CD14-positive monocyte (primary cell): ENCODE measurements around the gene SH2D7. TPM values are rescaled to one million over a fixed set of nuclear protein-coding genes. Genes with fewer than 3 reads are reported as not detected.

Source experiments
- polyA plus RNA-seq, 3 donors: library from polyadenylated mRNA; depleted of rRNA in 1 of 3; unstranded in 2 of 3; stranded (reverse) in 1 of 3; fragments of 300-500 nt in 2 of 3; fragments of >200 nt in 1 of 3; fragmentation: Illumina TruSeq in 2 of 3; gene quantifications; 1 replicate in 2 of 3; 2 replicates in 1 of 3; pipeline ENCODE4 v1.2.3, GENCODE V29; 2012 to 2021
- small RNA-seq: library from RNA; depleted of rRNA; stranded (forward); fragments of <200 nt; gene quantifications from one replicate; pipeline ENCODE3, GENCODE V24; 2012; ENCODE audit warnings: low read depth; ENCODE audit not compliant: insufficient read length

SH2D7 gene
- polyA plus RNA-seq, 3 donors = not detected

Small RNAs within 50 kb of the gene (small RNA-seq; reads per million reads assigned to genes)
- not detected for gene RF00092

Other genes starting within 250 kb of the SH2D7 start
- gene TBC1D2B, start 14.8 kb upstream of the SH2D7 start, polyA plus RNA-seq = 10 to 100 TPM in 1 of 3 donors, 1 to 10 TPM in 2; 5.9 to 53.3 (median 6.2) TPM
- under 1 TPM; 0.43 to 0.75 (median 0.51) TPM for gene CIB2, start 38.9 kb downstream of the SH2D7 start, polyA plus RNA-seq
- gene IDH3A, start 56.8 kb downstream of the SH2D7 start, polyA plus RNA-seq = 10 to 100 TPM; 46.5 to 85.0 (median 74.0) TPM
- gene ACSBG1, start 142.0 kb downstream of the SH2D7 start, polyA plus RNA-seq = under 1 TPM in 1 of 3 donors, not detected in 2; 0.01 TPM
- gene DNAJA4, start 172.0 kb downstream of the SH2D7 start, polyA plus RNA-seq = 10 to 100 TPM in 1 of 3 donors, 1 to 10 TPM in 2; 2.4 to 20.9 (median 2.5) TPM
- 100 to 1,000 TPM in 1 of 3 donors, 10 to 100 TPM in 2; 59.8 to 123 (median 88.0) TPM for gene SKIC8, start 207.0 kb downstream of the SH2D7 start, polyA plus RNA-seq
- gene CRABP1, start 247.8 kb downstream of the SH2D7 start, polyA plus RNA-seq = not detected